DOHH2 (cell line): ENCODE measurements around the gene MYH11.

Experiments
- CTCF ChIP-seq: fragments of 200-600 bp; sonication (generic); IDR thresholded peaks from one replicate; pipeline ENCODE4 v1.5.1; 2014; ENCODE audit warnings: antibody characterized with exemption, mild to moderate bottlenecking, low read depth, low read length; ENCODE audit not compliant: poor library complexity, severe bottlenecking
- EZH2phosphoT487 ChIP-seq: fragments of 200-600 bp; sonication (generic); IDR thresholded peaks from 2 replicates; pipeline ENCODE4 v1.6.1; 2017; ENCODE audit warnings: borderline replicate concordance, mild to moderate bottlenecking, antibody characterized with exemption, low read length, moderate library complexity, mixed read lengths

- TF ChIP-seq CTCF = no peak
- no peak for TF ChIP-seq EZH2phosphoT487
These were observed 162.3 kb downstream of the MYH11 start for GRCh38 chr16:15694499-15694898.
